Nephron progenitor cell (in vitro differentiated cells): ENCODE measurements around the gene MSL3B.

ENCODE experiments used
- DNase-seq: peaks from one replicate; pipeline ENCODE4 v3.0.0; 2021
- H3K27ac Mint-ChIP-seq: 2 replicates; pipeline ENCODE4 v1.8.0; 2021; ENCODE audit warnings: mild to moderate bottlenecking, moderate library complexity, mixed read lengths
- H3K27me3 Mint-ChIP-seq: 2 replicates; pipeline ENCODE4 v1.8.0; 2021; ENCODE audit warnings: mild to moderate bottlenecking, low read depth, mixed read lengths; ENCODE audit not compliant: poor library complexity
- H3K36me3 Mint-ChIP-seq: 2 replicates; pipeline ENCODE4 v1.8.0; 2021; ENCODE audit warnings: low read depth, mixed read lengths
- H3K4me1 Mint-ChIP-seq: 2 replicates; pipeline ENCODE4 v1.8.0; 2021; ENCODE audit warnings: mixed read lengths
- H3K4me3 Mint-ChIP-seq: 2 replicates; pipeline ENCODE4 v1.8.0; 2021; ENCODE audit warnings: mild to moderate bottlenecking, moderate library complexity, mixed read lengths
- H3K9me3 Mint-ChIP-seq: 2 replicates; pipeline ENCODE4 v1.8.0; 2021; ENCODE audit warnings: mild to moderate bottlenecking, moderate library complexity, mixed read lengths
- CTCF ChIP-seq: fragments of 200-600 bp; sonication (generic); IDR thresholded peaks from 2 replicates; pipeline ENCODE4 v1.5.0; 2021; ENCODE audit warnings: antibody characterized with exemption

The MSL3B gene

GRCh38 chr2:233845301-233846060 is 22.7 kb downstream of the MSL3B start:
- Mint-ChIP-seq H3K27me3 (peaks cover 3% of the 10 kb centered on the region), H3K9me3 (no peaks in the 10 kb centered on the region), H3K4me1 (peaks cover 7% of the 10 kb centered on the region), H3K4me3 (no peak overlapping the region), H3K27ac (no peak overlapping the region), H3K36me3 (peaks cover 79% of the 10 kb centered on the region)
- no peak for DNase-seq
- TF ChIP-seq CTCF, result no peak

GRCh38 chr2:233844836-233845235 is 23.4 kb downstream of the MSL3B start:
- Mint-ChIP-seq H3K4me3 (no peak overlapping the region), H3K4me1 (peaks cover 14% of the 10 kb centered on the region), H3K9me3 (no peaks in the 10 kb centered on the region), H3K27me3 (peaks cover 3% of the 10 kb centered on the region), H3K27ac (no peak overlapping the region), H3K36me3 (peaks cover 81% of the 10 kb centered on the region)
- TF ChIP-seq CTCF, result no peak
- no peak for DNase-seq

GRCh38 chr2:233844064-233844807 is 23.9 kb downstream of the MSL3B start:
- TF ChIP-seq CTCF, result no peak
- Mint-ChIP-seq H3K27ac (peak overlapping the region; percentile 55), H3K27me3 (peaks cover 3% of the 10 kb centered on the region), H3K4me1 (peaks cover 18% of the 10 kb centered on the region), H3K4me3 (no peak overlapping the region), H3K36me3 (peaks cover 80% of the 10 kb centered on the region), H3K9me3 (no peaks in the 10 kb centered on the region)
- DNase-seq, result no peak

DNA sequence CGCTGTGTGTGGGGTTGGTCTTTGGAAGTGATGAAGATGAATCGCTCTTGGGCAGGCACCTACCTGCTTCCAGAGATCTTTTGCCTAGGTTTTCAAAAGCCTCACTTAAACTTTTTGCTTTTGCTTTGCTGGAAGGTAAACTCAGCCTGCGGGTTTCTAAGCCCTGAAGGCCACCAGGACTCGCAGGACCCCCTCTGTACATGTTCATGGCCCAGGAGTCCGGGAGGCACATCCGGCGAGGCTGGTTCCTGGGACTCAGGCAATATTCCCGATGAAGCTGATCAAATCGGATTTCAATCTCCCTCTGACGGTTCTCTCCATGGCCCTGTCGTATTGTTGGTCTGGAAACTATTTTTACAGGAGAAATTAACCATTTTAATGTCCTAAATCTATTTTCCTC is 27.0 kb downstream of the MSL3B start:
- no peak for TF ChIP-seq CTCF
- H3K36me3 Mint-ChIP-seq, result peaks cover 89% of the 10 kb centered on the region
- peaks cover 3% of the 10 kb centered on the region for H3K27me3 Mint-ChIP-seq
- peaks cover 33% of the 10 kb centered on the region for H3K4me1 Mint-ChIP-seq
- H3K4me3 Mint-ChIP-seq, result no peak overlapping the region
- no peak overlapping the region for H3K27ac Mint-ChIP-seq
- H3K9me3 Mint-ChIP-seq, result no peaks in the 10 kb centered on the region
- DNase-seq, result no peak

DNA sequence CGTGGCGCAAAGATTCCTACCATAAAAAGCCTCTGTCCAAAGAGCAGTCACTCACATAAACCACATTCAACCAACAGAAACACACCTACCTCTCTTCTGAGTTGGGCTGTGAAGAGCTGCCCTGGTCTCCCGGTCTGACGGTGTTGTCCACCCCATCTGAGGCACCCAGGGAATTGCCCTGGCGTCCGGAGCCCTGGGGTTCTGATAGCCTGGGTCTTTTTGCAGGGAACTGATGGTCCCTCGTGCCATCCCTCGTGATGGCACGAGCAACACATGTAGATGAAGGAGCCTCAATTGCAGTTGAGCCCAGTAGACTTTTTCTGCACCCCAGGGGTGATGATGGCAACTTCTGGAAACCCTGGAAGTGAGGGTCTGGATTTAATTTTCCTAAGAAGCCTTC is 27.7 kb downstream of the MSL3B start:
- TF ChIP-seq CTCF, result no peak
- H3K9me3 Mint-ChIP-seq, result no peaks in the 10 kb centered on the region
- DNase-seq, result no peak
- H3K36me3 Mint-ChIP-seq, result peaks cover 88% of the 10 kb centered on the region
- no peak overlapping the region for H3K4me3 Mint-ChIP-seq
- H3K27me3 Mint-ChIP-seq, result peaks cover 3% of the 10 kb centered on the region
- peaks cover 33% of the 10 kb centered on the region for H3K4me1 Mint-ChIP-seq
- H3K27ac Mint-ChIP-seq, result no peak overlapping the region
